ENCODE data around the gene TMIGD1. TPM values are rescaled to one million over a fixed set of nuclear protein-coding genes. Genes with fewer than 3 reads are reported as not detected.
A peak's percentile ranks its signal among the peaks of the same experiment; 100 is the strongest.

The TMIGD1 gene
- total RNA-seq, 2 donors from 2014 or later, result not detected

DNA sequence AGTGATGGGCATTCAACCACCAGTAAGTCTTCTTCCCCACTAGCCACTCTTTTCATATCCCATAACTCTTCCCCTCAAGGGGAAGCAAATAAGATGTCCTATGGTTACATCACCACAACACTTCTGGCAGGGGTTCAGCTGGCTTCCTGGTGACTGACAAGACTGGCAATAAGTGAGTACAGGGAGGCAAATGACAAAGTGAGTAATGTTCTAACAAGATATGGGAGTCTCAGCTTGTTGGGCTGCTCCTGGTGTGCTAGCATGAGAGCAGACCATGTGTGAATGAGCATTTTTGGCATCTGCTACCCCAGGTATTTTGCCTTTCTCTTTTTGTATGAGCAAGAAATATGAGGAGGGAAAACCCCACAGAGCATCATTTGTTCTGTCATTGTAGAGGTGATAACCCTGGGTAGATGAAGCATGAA lies 9.9 kb downstream of the TMIGD1 start:
- no peaks in the 10 kb centered on the region for H3K4me1 ChIP-seq
- no peak overlapping the region for H3K4me3 ChIP-seq
- intact Hi-C loops (cut with DNase I), result no loop called here
- ATAC-seq (no peak), DNase-seq (peak in 3 of 4 donors; percentile 48 to 57 (median 51))
- H3K36me3 ChIP-seq (replicated peaks in 1 of 2; ENCODE audit: insufficient read depth in 1 of 2, low read depth in 2 of 2), result no peaks in the 10 kb centered on the region
- TF ChIP-seq POLR2A (IDR thresholded peaks at IDR 0.05), result no peak
- TF ChIP-seq, protein P1, sequence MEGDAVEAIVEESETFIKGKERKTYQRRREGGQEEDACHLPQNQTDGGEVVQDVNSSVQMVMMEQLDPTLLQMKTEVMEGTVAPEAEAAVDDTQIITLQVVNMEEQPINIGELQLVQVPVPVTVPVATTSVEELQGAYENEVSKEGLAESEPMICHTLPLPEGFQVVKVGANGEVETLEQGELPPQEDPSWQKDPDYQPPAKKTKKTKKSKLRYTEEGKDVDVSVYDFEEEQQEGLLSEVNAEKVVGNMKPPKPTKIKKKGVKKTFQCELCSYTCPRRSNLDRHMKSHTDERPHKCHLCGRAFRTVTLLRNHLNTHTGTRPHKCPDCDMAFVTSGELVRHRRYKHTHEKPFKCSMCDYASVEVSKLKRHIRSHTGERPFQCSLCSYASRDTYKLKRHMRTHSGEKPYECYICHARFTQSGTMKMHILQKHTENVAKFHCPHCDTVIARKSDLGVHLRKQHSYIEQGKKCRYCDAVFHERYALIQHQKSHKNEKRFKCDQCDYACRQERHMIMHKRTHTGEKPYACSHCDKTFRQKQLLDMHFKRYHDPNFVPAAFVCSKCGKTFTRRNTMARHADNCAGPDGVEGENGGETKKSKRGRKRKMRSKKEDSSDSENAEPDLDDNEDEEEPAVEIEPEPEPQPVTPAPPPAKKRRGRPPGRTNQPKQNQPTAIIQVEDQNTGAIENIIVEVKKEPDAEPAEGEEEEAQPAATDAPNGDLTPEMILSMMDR (IDR thresholded peaks at IDR 0.05), result no peak
- H3K27ac ChIP-seq, result no peak overlapping the region
- H3K9me3 ChIP-seq, result no peaks in the 10 kb centered on the region
- no peaks in the 10 kb centered on the region for H3K27me3 ChIP-seq

DNA sequence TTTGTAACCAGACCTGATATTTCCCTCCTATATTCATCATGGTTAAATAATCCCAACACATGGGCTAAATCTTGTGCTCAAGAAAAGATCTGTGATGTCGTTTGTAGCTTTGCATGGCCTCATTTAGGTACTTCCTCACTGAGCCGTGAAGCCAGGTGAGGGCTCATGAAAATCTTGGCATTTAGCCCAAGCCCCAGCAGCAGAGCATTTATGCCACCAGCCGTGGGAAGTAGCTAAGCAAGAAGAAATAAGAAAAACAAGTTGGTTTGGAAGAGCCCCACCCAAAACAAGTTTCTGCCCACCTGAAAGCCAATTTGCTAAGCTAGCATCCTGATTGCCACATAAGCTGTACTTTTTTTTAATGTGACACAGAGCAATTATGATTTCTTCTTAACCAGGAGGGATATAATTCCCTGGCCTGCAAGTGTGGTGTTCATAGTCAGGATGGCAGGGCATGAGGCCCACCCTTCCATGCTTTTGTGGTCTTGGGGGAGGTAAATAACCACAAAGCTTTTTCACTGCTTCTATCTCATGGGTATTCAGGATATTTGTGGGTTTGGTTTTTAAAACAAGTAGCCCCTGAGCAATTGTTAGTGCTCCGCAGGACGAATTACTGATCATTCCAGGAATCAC lies 10.5 kb downstream of the TMIGD1 start:
- Histone ChIP-seq H3K27ac (no peak overlapping the region), H3K27me3 (no peaks in the 10 kb centered on the region), H3K4me1 (no peaks in the 10 kb centered on the region), H3K4me3 (no peak overlapping the region), H3K9me3 (no peaks in the 10 kb centered on the region), H3K36me3 (replicated peaks in 1 of 2; ENCODE audit: insufficient read depth in 1 of 2, low read depth in 2 of 2) (no peaks in the 10 kb centered on the region)
- WGBS, 2 donors, result 56 to 62% methylated on average over 5 of the region's 5 CpGs
- ATAC-seq (no peak), DNase-seq (peak in 1 of 4 donors; percentile 11)
- intact Hi-C loops (cut with DNase I), result no loop called here
- TF ChIP-seq, protein P1 (IDR thresholded peaks at IDR 0.05), result no peak
- TF ChIP-seq POLR2A (IDR thresholded peaks at IDR 0.05), result no peak

DNA sequence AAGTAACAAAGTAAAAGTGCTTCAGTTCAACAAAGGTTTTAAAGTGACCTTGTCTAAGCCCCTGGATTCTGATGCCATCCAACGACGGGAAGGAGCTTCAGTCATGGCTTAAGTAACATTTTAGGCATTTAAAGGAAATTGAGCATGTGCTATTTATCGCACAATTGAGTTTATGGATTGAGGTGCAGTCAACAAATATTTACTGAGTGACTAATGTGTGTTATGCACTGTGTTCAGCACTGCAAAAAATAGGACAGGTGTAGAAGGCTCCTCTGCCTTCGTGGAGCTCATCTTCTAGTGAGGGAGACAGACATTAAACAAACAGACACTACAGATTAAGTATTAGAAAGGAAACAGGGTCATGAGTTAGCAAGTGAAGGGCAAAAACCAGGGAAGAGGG lies 12.5 kb downstream of the TMIGD1 start:
- 32 to 38% methylated on average over 4 of the region's 4 CpGs for whole genome bisulfite sequencing, 2 donors

DNA sequence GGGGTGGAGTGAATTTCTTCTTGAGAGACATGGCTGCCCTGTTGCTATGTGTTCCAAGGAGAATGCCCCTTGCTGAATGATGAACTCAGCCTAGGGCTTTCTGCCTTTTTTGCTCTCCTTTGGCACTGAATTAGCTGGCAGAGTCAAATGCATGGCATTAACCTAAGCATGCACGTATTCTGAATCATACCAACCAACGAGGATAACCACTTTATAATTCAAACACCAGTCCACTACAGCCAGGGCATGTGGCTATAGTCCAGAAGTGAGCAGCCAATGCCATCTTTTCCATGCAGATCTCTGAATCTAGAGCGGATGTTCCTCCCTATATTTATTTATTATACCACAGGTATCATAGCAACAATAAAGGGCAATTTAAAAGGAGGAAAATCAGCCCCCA lies 15.7 kb downstream of the TMIGD1 start:
- H3K4me3 ChIP-seq, result no peak overlapping the region
- DNase-seq (no peak), ATAC-seq (no peak)
- H3K9me3 ChIP-seq, result no peaks in the 10 kb centered on the region
- no peaks in the 10 kb centered on the region for H3K36me3 ChIP-seq (replicated peaks in 1 of 2; ENCODE audit: insufficient read depth in 1 of 2, low read depth in 2 of 2)
- no peaks in the 10 kb centered on the region for H3K27me3 ChIP-seq
- WGBS, 2 donors, result 64 to 68% methylated on average over 3 of the region's 3 CpGs
- intact Hi-C loops (cut with DNase I), result no loop called here
- no peak overlapping the region for H3K27ac ChIP-seq
- no peak for TF ChIP-seq POLR2A (IDR thresholded peaks at IDR 0.05)
- TF ChIP-seq, protein P1 (IDR thresholded peaks at IDR 0.05), result no peak
- no peaks in the 10 kb centered on the region for H3K4me1 ChIP-seq

More for the DNA sequence above, 12.5 kb downstream of the TMIGD1 start:
- DNase-seq (no peak), ATAC-seq (no peak)
- no peaks in the 10 kb centered on the region for H3K9me3 ChIP-seq
- no peak overlapping the region for H3K4me3 ChIP-seq
- H3K4me1 ChIP-seq, result no peaks in the 10 kb centered on the region
- no peaks in the 10 kb centered on the region for H3K27me3 ChIP-seq
- TF ChIP-seq, protein P1 (IDR thresholded peaks at IDR 0.05), result no peak
- no peak for TF ChIP-seq POLR2A (IDR thresholded peaks at IDR 0.05)
- no peak overlapping the region for H3K27ac ChIP-seq
- intact Hi-C loops (cut with DNase I), result no loop called here
- no peaks in the 10 kb centered on the region for H3K36me3 ChIP-seq (replicated peaks in 1 of 2; ENCODE audit: insufficient read depth in 1 of 2, low read depth in 2 of 2)

DNA sequence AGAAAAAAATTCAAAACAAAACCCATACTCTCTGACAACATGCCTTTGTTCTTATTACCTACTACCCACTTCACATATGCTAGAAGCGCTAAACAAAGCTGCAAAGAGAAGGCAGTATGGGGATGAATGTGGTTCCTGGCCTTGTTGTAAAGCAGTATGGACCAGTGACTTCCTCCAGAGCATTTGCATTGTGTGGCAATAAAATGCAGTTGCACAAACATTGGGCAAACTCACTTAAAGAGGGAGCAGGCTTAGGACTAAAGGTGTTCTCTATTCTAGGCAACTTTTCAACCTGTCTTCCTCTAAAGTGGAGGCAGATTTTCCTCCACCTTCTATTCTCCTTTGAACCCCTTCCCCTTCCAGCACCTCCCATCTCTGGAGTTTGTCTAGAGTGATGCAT lies 17.1 kb downstream of the TMIGD1 start:
- Histone ChIP-seq H3K27me3 (no peaks in the 10 kb centered on the region), H3K4me1 (no peaks in the 10 kb centered on the region), H3K9me3 (no peaks in the 10 kb centered on the region), H3K36me3 (replicated peaks in 1 of 2; ENCODE audit: insufficient read depth in 1 of 2, low read depth in 2 of 2) (no peaks in the 10 kb centered on the region), H3K27ac (no peak overlapping the region), H3K4me3 (no peak overlapping the region)
- intact Hi-C loops (cut with DNase I), result no loop called here
- TF ChIP-seq POLR2A (IDR thresholded peaks at IDR 0.05), result no peak
- TF ChIP-seq, protein P1 (IDR thresholded peaks at IDR 0.05), result no peak
- DNase-seq (no peak), ATAC-seq (no peak)
- WGBS, 2 donors, result 90 to 93% methylated on average over 1 of the region's 1 CpG
